Measurements from ENCODE around the gene KLF6.

The KLF6 gene

DNA sequence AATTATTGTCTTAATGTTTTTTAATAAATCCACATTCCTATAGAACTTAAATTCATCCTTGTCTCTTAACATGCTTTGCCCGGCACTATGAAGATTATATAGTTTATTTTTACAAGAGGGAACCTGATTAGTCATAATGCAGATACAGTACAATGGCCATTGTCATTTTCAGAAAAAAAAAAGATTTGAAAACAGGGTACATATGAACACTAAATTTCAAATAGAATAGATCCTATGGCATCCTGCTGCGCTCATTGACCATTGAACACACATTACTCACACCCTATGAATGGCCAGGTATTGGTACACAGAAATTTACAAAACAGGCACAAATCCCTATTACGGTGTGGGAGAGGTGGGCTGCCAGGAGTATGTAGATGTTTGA is 2.0 kb upstream of the KLF6 start:
- no peak for DNase-seq

DNA sequence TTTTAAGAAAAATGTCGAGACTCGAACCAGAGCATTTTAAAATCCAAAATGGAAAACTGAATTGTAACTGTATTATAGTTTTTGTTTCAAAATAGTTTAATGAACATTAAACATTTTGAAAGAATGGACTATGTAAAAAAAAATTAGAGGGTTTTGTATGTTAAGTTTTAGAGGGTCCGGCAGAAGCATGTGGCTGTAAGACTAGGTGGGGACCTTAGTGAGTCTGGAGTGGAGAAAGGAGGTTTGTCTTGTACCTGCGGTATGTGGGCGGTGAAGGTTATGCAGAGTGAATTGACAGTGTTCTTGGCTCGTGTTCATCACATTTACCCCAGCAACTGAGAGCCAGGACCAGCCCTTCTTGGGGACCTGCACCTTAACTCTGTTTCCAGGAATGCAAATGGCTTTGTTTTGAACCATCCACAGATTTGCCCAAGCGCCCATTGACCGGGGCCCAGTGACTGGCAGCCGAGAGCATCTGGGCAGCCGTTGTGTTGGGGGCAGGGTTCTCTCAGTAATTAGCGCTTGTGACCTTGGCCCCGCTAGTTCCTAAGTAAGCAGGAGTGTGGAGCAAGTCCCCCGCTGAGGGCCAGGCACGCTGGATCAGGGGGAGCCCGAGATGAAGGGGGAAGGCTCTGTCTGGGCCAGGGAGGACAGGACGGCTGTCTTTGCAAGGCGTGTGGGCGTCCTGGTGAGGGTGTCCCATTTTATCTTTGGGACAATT is 1.4 kb upstream of the KLF6 start:
- DNase-seq = no peak

DNA sequence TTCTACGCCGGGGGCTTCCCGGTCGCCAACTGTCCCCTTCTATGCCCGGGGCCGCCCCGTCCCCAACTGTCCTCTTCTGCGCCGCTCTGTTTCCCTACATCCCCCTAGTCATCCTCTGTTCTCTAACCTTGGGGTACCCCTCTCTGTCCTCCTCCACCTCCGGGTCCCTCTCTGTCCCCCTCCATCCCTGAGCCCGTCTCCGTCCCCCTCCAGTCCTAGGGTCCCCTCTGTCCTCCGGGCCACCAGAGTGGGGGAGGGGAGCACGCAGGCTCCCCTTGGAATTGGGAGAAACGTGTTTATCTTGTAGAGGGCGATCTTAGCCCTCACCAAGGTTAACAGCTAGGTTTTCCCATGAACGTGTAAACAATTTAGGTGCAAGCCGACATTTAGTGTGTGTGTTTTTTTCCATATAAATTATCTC is 852 bp upstream of the KLF6 start:
- DNase-seq = peak; percentile 28 to 52

- peak; percentile 99 for DNase-seq
These were observed 342 bp upstream of the KLF6 start for GRCh38 chr10:3785251-3785850.

DNA sequence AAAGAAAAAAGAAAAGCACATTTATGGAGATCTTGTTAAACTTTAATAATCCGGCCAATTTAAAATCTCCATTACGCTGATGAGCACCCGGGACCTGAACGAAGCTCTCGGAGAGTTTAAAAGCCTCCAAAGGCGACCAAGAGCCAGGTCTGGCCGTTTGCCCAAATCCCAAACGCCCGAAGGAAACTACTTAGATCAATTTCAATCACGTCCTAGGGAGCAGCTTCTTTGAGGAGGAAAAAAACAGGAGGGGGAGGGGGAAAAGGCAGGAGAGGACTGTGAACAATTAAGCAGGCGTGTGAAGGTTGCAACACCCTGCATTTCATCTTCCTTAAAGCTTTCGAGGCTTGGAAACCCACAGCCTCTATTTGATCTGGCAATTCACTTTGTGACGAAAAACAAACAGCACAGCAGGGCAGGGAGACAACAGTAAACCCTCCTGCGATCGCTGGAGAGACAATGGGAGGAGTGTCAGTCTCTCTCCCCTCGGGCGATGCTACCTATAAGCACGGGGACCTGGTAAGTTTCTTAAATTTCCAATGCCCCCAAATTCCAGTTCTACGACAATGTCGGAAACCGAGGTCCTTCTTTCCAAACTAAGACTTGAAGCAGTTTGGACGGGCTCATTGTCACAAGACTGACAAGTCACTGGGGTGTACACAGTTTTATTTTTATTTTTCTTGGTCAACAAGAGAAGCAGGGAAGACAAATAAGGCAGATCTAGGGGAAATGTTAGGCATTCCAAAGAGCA is 1.2 kb downstream of the KLF6 start:
- DNase-seq = peak; percentile 82 to 89

DNA sequence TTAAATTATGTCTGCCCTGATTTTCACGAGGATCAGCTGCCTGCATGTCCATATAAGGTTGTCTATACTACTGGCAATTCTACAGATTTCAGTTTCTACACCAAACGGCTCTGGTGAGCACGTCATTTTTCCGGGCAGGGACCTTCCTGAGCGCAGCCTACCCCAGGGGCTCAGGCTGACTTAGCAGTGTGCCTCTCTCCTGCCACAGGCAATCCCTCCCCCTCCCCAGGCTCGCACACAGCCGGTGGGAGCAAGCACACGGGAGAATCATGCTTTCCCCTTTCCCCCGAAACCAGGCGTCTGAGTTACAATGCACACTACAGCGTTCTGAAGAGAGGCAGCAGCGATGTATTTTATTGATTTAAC is 1.7 kb downstream of the KLF6 start:
- DNase-seq = peak; percentile 62 to 63

DNA sequence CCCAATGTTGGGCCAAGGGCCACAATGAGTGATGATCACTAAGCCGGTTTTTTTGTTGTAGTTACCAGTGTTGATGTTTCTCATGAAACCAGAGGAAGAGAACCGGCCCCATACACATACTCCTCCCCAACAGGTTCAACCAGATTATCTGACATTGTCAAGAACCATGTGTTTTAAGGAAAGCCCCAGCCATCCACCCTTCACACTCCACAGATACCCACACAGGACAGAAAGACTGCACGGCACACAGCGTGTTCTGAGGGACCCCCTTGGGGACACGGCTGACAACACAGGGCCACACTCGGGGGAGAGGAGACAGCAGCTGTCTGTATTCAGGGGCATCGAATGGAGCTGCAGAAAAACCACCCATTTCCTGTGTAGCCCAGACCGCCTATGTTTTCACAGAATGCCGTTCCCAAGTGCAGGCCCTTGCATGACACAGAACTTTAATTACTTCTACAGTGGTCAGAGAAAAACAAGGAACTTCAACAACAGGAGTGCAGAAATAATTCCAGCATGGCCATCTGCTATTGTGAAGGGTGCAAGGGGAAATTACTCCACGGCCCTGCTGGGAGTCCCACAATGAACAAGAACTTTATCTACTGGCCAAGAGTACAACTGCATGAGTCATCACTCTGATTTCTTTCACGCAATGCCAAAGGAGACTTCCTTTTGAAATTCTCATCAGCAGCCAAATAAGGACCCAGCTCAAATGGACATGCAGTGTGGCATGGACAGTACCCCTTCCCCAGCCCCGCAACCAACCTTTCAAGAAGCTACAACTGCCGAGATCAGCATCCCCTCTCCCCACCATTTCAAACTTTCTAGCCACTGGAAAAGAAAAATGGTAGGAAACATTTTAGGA is 2.3 kb downstream of the KLF6 start:
- DNase-seq = peak; percentile 93 to 94

DNA sequence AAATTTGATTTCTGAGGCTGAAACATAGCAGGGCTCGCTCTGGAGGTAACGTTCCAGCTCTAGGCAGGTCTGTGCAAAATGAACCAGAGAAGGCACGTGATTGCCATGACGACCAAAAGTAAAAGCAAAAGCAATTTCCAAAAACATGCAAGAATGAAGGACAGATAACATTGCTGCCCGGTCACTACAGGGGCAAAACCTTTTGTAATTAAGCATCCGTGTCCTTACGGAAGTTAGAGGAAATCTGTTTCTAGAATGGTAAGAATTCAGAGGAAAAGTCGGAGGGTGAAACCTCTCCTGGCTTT is 2.9 kb downstream of the KLF6 start:
- peak in 1 of 2 donors; percentile 23 for DNase-seq

DNA sequence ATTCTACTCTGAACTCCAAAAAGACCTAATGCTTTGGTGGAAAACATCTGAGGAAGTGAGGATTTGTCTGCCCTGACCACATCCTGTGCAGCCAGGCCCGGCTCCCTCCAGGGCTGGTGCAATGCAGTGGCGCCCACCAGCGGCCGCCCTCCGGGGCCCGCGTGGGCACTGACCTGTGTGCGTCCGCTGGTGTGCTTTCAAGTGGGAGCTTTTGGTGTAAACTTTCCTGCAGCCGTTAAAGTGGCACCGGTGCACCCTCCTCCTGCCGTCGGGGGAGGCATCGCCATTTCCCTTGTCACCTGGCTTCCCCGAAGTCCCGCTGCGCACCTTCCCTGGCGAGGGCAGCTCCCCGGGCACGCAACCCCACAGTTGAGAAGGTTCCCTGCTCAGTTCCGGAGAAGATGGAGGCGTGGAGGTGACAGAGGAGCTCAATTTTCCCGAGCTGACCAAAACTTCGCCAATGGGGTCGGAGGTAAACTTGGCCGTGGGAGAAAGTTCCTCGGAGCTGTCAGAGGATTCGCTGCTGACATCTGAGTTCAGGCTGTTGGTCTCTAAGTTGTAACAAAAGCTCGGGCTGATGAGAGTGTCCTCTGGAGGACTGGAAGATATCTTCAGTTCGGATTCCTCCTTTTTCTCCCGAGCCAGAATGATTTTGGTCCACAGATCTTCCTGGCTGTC is 3.4 kb downstream of the KLF6 start:
- DNase-seq = peak; percentile 59 to 81

GRCh38 chr10:3780771-3781467 is 4.1 kb downstream of the KLF6 start:
- DNase-seq = peak in 1 of 2 donors; percentile 20

DNA sequence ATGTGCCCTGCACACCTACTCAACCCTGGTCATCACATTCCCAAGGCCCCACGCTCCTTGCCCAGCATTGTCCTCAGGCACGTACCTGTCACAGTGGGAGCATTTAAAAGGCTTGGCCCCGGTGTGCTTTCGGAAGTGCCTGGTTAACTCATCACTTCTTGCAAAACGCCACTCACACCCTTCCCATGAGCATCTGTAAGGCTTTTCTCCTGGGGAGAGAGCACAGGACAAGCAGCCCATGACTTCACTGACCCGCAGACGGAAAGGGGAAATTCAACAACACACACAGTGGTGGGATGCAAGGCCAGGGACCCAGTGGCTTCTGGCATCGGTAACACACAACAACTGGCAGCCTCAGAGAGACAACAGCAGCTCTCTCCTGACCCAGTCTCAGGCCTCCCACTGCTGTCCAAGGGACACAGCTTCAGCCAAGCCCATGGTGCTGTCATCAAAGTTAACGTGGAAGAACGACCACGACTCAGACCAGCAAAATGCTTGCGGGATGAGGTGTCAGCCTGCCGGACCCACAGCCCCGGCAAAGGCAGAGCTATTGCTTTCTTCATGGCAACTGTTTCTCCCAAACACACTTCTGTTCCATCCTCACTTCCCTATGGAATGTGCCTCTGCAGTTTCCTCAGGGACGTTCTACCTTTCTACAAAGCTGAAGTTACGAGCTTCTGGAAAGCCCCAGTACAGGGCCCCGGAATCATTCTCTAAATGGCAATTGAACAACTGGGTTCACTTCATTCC is 4.8 kb downstream of the KLF6 start:
- peak; percentile 55 to 68 for DNase-seq

GRCh38 chr10:3779158-3779741 is 5.8 kb downstream of the KLF6 start:
- DNase-seq = no peak

DNA sequence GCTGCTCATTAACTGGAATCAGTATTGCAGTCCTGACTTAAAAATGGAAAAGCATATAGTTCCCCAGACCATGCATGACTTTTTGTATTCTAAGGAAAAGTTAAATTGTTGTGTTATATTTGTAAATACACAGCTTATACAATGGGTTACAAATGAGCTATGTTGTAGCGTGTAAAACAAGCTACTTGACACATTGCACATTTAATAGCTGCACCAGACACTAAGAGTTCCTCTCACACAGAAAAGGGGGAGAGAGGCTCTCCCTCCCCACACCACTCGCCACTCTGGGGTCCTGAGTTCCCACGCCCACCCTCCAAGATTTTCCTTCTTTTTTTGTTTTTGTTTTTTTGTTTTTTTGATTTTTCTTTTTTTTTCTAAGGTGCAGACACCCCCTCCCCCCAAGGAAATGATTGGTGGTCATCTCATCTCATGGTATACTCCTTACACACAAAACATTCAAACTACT is 6.3 kb downstream of the KLF6 start:
- DNase-seq = no peak

DNA sequence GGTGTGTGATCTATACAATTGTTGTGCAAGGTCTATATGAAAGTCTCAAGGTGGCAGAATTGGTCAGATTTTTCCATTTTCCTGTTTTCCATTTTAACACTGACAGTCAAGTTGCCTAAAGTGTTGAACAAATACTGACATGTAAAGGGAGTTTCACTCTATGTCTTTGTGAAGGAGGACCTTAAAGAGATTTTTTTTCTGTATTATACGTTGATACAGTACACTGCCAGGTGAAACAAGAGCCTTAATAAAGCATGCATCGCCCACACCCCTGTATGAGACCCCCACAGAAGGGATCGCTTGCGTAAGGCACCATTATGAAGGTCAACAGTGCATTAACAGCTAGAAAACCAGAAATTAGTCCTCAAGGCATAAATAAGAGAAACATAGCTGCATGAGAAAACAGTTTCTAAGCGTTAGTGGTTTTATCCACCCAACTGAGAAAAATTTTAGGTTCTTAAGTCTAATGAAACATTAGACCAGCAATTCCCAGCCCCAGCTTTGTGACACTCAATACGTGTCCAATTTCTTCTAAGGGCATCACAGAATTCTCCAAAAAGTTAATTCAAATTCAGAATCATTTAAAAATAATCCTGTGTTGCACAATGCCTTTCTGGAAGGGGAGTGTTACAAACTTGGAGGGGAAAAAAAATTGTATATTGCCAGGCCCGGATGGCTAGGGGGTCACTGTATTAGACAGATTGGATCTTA is 6.9 kb downstream of the KLF6 start:
- DNase-seq = no peak

DNA sequence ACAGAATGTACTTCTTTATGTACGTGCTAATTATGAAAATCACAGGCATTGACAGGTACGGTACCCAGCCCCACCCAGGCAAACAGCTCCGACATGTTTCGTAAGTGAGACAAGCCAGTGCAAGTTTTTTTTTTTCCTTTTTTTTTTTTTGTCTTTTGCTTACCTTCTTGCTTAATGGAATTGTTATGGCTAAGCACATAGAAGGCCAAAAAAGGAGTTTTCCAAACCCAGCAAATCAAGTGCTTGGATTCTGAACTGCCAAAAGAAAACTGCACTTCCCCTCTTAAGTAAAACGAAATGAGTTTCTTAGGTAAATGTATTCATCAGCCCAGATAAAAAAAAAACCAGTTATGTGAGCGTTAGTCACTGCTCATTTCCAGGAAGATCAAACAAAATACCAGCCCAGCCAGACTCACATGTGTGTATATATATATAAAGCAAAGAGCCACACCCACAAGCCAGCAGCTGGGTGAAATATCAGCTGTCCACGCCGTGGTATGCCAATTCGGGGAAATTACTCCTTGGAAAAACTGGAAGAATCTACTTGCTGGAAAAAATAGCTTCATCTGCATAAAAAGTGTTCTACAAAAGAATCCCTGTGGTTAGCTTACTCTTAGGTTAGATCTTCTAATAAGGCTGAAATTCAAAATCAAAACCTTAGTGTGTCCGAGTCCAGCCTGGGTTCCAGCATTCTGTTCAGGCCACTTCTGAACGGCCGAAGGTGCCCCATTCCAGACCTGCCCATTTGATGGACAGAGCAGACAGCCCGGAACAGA is 8.0 kb downstream of the KLF6 start:
- DNase-seq = peak; percentile 80 to 81

DNA sequence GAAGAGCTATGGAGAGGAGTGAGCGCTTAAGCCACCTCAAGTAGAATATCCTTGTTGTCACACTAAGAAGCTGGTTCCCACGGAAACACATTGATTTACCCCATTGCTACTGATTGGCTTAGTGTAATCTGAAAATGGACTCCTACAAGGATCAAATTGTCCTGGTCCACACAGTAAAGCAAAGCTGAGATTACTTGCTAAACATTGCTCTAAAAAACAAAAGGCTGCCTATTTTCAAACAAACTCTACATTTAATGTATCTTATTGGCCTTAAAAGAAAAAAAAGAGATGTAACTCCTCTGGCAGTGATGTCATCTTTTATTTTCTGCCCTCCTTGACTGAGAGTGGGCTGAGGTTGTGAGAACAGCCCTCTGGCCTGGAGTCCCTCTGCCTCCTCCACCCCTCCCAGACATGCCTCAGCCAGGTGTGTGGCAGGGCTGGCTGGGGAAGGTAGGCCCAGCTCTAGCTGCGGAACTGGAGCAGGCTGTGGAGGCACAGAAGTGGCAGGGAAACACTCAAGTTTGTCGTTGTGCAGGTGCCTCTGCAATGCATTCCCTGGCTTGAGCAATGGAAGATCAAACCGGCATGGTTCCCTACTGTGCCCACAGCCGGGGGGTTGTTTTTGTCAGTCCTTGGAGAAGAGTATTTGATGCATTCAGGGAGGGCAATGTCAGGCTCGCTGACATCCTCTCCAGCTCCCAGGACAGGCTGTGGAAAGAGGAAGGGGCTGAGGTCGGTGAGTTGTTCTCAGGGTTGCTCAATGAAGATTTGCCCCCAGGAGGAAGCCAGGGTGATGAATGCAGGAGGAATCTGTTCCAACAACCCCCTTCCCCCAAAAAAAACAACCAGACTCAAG is 9.1 kb downstream of the KLF6 start:
- DNase-seq = peak; percentile 47 to 60

DNA sequence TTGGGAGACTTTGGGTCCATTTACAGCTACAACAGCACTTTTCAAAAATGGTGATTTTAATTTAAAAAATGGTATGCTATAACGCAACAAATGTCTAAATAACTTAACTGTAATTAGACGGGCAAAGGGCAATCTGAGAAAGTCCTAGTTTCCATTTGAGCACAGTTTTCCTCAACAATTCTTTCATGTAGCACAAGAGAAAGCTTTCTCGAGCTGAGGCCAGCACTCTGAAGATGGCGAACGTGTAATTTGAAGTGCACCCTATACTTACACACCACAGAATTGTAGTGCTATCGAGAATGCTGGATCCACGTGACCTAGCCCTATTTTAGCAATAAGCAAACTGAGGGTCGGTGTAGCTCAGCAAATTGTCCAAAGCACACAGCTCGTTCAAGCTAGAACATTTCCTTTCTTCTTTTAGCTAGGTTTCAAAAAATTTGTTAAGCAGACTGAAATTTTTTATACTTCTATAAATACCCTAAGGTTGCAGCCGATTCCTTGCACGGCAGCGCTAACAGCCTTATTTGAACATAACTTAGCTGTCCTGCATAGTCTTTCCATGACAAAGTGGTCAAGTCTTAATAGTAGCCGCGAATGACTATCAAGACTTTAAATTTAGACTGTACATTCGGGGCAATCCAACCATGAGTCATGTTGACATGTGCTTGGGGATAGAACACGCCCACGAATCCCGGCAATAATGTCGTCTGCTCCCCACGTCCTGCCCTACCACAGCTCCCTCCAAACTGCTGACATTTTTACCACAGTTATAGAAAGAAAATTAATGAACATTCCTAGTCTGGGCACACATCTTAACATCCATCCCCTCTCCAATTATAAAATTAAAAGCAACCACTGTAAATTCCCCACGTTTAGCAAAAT is 10.0 kb downstream of the KLF6 start:
- DNase-seq = peak; percentile 72 to 86
